GM20000 (cell line): Measurements from ENCODE around the gene JAZF1.

Experiments used
- DNase-seq: peaks from one replicate; pipeline ENCODE4 v3.0.0; 2012; ENCODE audit warnings: low spot score
- CTCF ChIP-seq: IDR thresholded peaks from 2 replicates; pipeline ENCODE4 v1.5.1; 2012; ENCODE audit warnings: mild to moderate bottlenecking, control low read depth; ENCODE audit errors: extremely low read depth, missing control alignments

Gene JAZF1

GRCh38 chr7:28192786-28193585, 12.4 kb upstream of the JAZF1 start:
- DNase-seq: no peak
- no peak for TF ChIP-seq CTCF

- no peak for TF ChIP-seq CTCF
- DNase-seq: no peak
These were observed 11.2 kb upstream of the JAZF1 start for GRCh38 chr7:28191751-28192150.

GRCh38 chr7:28191184-28191583, 10.6 kb upstream of the JAZF1 start:
- no peak for TF ChIP-seq CTCF
- DNase-seq: no peak

GRCh38 chr7:28190077-28190710, 9.6 kb upstream of the JAZF1 start:
- TF ChIP-seq CTCF: no peak
- DNase-seq: no peak

- TF ChIP-seq CTCF: no peak
- DNase-seq: no peak
These were observed 6.4 kb upstream of the JAZF1 start for GRCh38 chr7:28187012-28187411.

- no peak for TF ChIP-seq CTCF
- DNase-seq: no peak
These were observed 3.0 kb upstream of the JAZF1 start for GRCh38 chr7:28183627-28184026.

GRCh38 chr7:28182071-28182471, 1.5 kb upstream of the JAZF1 start:
- DNase-seq: no peak
- TF ChIP-seq CTCF: no peak
